ENCODE data around the gene GALNT17.

The GALNT17 gene

DNA sequence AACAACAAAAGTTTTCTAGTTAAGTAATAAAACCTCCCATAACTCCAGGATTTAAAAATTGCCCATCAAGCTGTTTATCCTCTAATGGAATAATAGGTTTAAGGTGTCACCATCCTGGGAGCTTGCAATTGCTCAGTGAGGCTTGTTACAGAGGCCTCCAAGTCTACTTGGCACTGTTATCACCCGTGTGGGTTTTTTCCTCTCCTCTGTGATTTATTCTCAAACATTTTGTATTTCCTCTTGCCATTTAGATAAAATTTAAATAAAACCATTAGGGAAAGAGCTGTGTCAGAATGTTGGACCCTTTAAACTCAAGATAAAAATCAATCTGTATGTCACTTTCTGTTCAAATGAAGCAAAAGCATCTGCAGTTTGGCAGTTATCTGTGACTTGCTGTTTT, 202.6 kb downstream of the GALNT17 start:
- Histone ChIP-seq H3K36me3 (ENCODE audit: control insufficient read depth, insufficient read depth, low read length) (no peaks in the 10 kb centered on the region), H3K27me3 (replicated peaks; ENCODE audit: control insufficient read depth, insufficient read depth, low read length) (no peaks in the 10 kb centered on the region), H3K4me3 (replicated peaks; ENCODE audit: low read depth, low read length) (no peak overlapping the region)
- no peak for TF ChIP-seq CTCF (IDR thresholded peaks at IDR 0.05; ENCODE audit: insufficient read depth, low read length, poor library complexity, severe bottlenecking)
- DNase-seq (ENCODE audit: extremely low read depth, insufficient read length) = no peak

DNA sequence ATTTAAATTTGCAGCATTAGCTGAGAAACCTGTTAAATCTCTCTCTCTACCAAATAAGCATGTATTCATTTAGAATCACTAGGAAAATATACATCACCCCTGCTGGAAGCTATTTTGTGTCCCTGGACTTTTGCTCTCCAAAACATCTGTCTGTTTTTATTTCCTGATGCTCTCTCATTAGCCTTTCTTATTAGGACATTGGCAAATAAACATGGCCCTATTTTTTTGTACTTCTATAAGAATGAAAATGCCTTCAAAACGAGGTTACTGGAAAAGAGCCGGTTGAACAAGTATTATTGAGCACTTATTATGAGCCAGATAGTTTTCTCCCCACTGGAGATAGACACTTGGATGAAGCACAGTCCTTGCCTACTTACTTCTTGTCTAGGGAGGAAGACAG, 206.9 kb downstream of the GALNT17 start:
- TF ChIP-seq CTCF (IDR thresholded peaks at IDR 0.05; ENCODE audit: insufficient read depth, low read length, poor library complexity, severe bottlenecking) = no peak
- H3K27me3 ChIP-seq (replicated peaks; ENCODE audit: control insufficient read depth, insufficient read depth, low read length) = no peaks in the 10 kb centered on the region
- H3K4me3 ChIP-seq (replicated peaks; ENCODE audit: low read depth, low read length) = no peak overlapping the region
- H3K36me3 ChIP-seq (ENCODE audit: control insufficient read depth, insufficient read depth, low read length) = no peaks in the 10 kb centered on the region
- no peak for DNase-seq (ENCODE audit: extremely low read depth, insufficient read length)

DNA sequence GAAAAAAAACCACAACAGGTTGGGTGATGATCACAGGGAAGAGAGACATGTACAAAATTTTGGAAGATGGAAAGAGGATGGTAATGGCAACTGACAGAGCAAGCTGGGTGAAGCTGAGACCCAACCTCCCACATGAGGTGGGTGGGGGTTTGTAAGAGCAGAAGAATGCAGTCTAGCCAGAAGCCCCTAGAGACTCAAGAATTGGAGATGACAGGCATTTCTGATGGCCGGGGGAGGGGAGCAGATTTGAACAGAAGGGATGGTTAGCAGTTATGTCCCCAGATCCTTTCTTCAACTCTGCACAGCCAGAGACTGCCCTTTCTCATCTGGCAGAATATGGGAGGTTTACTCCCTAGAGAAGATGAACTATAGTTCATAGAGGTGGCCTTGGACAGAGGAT, 208.0 kb downstream of the GALNT17 start:
- H3K36me3 ChIP-seq (ENCODE audit: control insufficient read depth, insufficient read depth, low read length) = no peaks in the 10 kb centered on the region
- no peaks in the 10 kb centered on the region for H3K27me3 ChIP-seq (replicated peaks; ENCODE audit: control insufficient read depth, insufficient read depth, low read length)
- DNase-seq (ENCODE audit: extremely low read depth, insufficient read length) = no peak
- H3K4me3 ChIP-seq (replicated peaks; ENCODE audit: low read depth, low read length) = no peak overlapping the region
- TF ChIP-seq CTCF (IDR thresholded peaks at IDR 0.05; ENCODE audit: insufficient read depth, low read length, poor library complexity, severe bottlenecking) = no peak

- H3K27me3 ChIP-seq (replicated peaks; ENCODE audit: control insufficient read depth, insufficient read depth, low read length) = no peaks in the 10 kb centered on the region
- no peak for TF ChIP-seq CTCF (IDR thresholded peaks at IDR 0.05; ENCODE audit: insufficient read depth, low read length, poor library complexity, severe bottlenecking)
- H3K4me3 ChIP-seq (replicated peaks; ENCODE audit: low read depth, low read length) = no peak overlapping the region
- no peak for DNase-seq (ENCODE audit: extremely low read depth, insufficient read length)
- H3K36me3 ChIP-seq (ENCODE audit: control insufficient read depth, insufficient read depth, low read length) = no peaks in the 10 kb centered on the region
Observed at GRCh38 chr7:71342202-71342601, 210.3 kb downstream of the GALNT17 start.

DNA sequence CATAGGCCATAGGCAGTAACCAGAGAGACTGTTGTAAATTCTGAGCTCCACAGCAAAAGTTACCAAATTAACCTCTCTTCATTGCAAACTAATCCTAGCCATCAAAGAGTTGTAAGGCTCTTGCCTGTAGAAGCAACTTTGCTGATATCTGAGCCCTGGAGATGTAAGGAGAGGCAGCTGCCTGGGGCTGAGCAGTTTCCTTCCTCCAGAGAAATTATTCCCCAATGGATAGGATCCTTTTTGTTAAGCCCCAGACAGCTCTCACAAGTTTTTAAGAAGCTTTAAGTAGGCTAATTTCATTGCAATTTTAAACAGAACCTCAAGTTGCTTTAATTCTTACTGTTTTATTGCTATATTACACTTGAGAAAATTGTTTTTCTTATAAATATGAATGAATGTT, 211.1 kb downstream of the GALNT17 start:
- Histone ChIP-seq H3K36me3 (ENCODE audit: control insufficient read depth, insufficient read depth, low read length) (no peaks in the 10 kb centered on the region), H3K4me3 (replicated peaks; ENCODE audit: low read depth, low read length) (no peak overlapping the region), H3K27me3 (replicated peaks; ENCODE audit: control insufficient read depth, insufficient read depth, low read length) (no peaks in the 10 kb centered on the region)
- DNase-seq (ENCODE audit: extremely low read depth, insufficient read length) = no peak
- TF ChIP-seq CTCF (IDR thresholded peaks at IDR 0.05; ENCODE audit: insufficient read depth, low read length, poor library complexity, severe bottlenecking) = no peak

- Histone ChIP-seq H3K27me3 (replicated peaks; ENCODE audit: control insufficient read depth, insufficient read depth, low read length) (no peaks in the 10 kb centered on the region), H3K36me3 (ENCODE audit: control insufficient read depth, insufficient read depth, low read length) (no peaks in the 10 kb centered on the region), H3K4me3 (replicated peaks; ENCODE audit: low read depth, low read length) (no peak overlapping the region)
- TF ChIP-seq CTCF (IDR thresholded peaks at IDR 0.05; ENCODE audit: insufficient read depth, low read length, poor library complexity, severe bottlenecking) = no peak
- DNase-seq (ENCODE audit: extremely low read depth, insufficient read length) = no peak
Observed at GRCh38 chr7:71343892-71344291, 211.9 kb downstream of the GALNT17 start.
